HG03045 (cell line): ENCODE data around the gene GLRX.
"Not testable (repeated sequence)": the region's sequence is repeated elsewhere in the genome, so short reads cannot be mapped to it uniquely, and the experiment has no call there.

ENCODE experiments used
- ATAC-seq: cut with Tn5 transposase; IDR thresholded peaks from one replicate; pipeline ENCODE4 v1.9.1; 2021; ENCODE audit warnings: mild to moderate bottlenecking, moderate library complexity; ENCODE audit not compliant: unreplicated experiment

GLRX gene

DNA sequence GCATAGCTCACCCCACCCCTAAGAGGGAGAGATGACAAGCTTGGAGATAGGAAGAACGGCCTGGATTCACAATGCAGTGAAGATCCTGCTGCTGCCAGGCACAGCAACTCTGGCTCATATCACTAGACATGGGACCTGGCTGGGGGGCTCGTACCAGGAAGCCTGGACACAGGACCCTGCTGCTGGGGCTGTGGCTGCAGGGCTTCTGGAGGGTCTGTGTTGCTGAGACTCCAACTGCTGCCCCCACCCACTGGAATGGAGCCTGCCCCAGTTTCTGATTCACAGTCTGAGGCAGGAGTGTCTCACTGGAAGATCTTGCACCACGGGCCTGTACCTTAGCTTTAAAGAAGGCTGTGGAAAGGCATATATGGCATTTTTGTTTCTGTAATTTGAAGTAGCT, 31.0 kb upstream of the GLRX start:
- ATAC-seq = no peak

DNA sequence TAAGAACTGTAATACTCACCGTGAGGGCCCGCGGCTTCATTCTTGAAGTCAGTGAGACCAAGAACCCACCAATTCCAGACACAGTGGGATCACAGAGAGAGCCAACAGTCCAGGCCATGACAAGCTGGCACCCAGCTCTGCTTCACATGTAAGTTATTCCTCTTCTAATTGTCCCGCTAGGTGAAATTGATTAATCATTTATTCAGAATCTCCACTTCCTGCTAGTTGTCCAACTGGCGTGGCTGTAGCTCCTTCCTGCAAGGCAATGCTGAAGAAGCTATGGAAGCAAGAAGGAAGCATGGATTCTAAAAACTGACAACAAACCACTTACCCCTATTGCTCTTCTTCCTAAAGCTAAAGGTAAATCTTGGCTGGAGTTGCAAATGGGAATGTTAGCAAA, 30.0 kb upstream of the GLRX start:
- ATAC-seq = no peak

DNA sequence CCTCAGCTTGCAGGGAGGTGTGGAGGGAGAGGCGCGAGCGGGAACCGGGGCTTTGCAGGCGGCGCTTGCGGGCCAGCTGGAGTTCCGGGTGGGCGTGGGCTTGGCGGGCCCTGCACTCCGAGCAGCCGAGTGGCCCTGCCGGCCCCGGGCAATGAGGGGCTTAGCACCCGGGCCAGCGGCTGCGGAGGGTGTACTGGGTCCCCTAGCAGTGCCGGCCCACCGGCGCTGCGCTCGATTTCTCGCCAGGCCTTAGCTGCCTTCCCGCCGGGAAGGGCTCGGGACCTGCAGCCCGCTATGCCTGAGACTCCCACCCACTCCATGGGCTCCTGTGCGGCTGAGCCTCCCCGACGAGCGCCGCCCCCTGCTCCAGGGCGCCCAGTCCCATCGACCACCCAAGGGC, 28.6 kb upstream of the GLRX start:
- not testable (repeated sequence) for ATAC-seq

DNA sequence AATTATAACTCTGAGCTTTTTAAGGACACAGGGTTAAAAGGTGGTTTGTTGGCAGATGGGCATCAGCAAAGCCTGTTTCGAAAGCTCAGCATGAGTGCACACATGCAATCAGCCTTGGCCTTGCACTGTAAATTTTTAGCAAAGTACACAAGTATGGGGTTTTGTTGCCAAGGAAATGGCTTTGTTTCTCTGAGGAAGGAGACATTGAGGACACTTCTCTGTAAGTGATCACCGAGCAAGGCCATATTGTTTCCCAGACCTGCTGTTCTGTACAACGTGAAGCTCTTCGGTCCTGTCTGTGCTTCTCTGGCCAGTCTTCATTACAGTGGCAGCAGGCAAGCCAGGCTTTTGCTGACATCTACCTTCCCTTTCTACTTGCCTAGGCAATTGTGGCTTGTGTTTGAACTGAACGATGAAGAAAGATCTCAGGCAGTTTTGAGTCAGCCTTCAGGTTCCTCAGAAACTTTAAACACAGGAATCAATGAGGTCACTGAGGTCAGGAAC, 27.9 kb upstream of the GLRX start:
- no peak for ATAC-seq

DNA sequence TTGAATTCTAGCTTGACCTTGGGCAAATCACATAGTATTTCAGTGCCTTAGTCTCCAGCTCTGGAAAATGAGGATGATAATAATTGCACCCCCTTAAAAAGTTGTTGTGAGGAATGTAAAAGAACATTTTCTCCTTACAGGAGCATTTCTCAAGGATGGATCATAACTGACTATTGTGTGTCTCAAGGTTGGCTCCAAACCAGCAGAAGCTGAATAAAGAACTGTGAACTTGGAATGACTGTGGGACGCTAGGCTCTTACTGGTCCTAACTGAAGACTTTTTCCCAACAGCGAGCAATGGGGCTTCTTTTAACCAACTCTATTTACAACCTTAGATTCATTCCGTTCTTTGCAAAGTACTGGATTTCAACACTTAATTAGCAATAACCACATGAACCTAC, 26.2 kb upstream of the GLRX start:
- ATAC-seq = no peak

DNA sequence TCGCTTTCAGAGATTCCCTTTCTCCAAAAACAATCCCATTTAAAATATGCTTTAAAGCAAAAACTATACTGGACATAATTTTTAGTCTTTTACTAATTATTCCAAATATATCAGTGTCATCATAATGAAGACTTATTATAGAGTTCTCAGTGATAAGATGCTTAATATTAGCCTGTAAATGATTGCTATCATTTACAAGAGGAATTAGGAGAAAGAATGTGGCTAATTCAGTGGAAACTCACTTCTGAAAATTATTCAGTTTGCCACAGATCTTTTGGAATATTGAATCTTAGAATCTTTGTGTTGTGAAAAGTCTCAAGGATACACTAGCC, 24.7 kb upstream of the GLRX start:
- ATAC-seq = no peak

DNA sequence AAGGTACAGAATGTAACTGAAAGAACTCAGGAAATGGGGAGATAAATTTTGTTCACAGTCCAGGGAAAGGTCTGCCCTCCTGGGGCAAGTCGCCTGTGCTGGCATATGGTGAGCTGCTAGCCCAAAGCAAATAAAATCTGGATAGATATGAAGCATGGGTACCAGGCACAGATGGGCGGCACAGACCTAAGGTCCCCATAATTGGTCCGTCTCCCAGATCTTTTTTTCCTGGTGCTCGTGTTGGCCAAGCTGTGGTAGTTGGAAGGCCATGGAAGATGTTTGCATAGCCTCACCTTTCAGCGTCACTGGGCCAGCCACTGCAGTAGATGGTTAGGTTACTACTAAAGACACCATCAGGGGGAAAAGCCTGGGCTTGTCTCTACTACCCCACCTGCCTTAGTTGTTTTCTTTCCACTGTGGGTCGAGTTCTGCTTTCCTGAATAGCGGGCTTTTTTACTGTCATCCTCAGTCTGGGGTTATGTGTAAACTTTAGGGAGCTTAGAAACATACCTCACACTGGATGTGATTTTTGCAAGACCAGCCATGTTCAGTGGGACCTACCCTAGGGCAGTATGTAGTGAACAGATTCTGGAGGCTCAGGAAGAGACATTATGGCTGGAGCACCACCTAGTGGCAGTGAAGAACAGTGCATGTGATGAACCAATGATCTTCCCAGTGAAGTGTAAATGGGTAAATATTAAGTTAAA, 24.2 kb upstream of the GLRX start:
- ATAC-seq = no peak

DNA sequence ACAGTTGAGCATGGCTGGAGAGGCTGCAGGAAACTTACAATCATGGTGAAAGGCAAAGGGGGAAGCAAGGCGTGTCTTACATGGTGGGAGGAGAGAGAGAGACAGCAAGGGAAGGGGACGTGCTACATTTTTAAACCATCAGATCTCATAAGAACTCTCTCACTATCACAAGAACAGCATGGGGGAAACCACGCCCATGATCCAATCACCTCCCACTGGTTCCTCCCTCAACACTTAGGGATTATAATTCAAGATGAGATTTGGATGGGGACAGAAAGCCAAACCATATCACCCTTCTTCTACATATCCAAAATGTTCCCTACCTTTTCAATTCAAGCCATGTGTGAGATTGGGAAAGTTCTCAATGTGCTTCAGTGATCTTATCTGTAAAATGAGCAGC, 22.9 kb upstream of the GLRX start:
- no peak for ATAC-seq

DNA sequence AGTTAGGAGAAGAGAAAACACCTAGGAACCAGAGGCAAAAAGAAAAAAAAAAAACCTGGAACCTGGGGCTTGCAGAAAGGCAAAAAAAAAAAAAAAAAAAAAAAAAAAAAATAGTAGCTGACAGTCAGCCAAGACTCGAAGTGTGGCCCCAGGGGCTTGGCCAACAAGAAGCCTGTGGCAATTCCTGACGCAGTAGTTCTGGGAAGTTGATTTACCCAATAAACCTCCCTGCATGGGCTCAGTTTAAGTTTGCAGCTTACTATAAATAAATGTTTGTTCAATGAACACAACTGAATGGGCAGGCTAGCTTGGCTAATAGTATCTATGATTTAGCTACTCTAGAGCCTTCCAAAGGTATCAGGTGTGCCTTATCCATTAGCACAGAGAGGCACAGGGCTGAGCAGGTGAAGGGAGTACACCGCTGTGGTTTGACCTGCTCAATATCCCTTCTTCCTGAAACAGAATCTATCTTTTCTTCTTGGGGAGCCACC, 21.3 kb upstream of the GLRX start:
- no peak for ATAC-seq

DNA sequence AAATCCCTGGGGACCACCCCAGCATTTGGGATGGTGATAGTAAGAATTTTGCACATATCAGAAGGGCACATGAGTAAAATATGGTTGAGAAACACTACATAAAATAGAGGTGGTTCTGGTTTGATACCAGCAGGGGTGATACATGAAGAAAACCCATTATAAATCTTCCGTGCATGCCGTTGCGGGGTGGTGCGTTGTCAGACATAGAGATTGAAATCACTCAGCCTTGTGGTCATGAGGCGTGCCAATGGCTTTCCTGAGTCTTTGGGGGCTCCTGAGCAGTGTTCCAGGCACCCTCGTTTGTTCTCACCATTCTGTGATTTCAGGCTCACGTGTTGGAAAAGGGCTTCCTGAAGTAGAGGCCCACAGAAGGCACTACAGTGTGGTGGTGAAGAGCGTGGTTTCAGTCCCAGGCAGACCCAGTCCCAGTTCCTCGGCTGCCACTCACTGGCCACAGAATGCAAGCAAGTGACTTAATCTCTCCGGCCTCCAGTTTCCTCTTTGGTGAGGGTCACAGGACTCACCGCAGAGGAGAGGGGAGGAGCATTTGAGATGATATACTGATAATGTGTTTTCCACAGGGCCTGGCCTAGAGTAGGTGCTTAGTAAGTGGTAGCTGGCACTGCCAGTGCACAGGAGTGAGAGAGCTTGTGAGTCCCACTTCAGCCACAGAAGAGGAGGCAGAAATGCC, 20.5 kb upstream of the GLRX start:
- peak; percentile 91 for ATAC-seq

DNA sequence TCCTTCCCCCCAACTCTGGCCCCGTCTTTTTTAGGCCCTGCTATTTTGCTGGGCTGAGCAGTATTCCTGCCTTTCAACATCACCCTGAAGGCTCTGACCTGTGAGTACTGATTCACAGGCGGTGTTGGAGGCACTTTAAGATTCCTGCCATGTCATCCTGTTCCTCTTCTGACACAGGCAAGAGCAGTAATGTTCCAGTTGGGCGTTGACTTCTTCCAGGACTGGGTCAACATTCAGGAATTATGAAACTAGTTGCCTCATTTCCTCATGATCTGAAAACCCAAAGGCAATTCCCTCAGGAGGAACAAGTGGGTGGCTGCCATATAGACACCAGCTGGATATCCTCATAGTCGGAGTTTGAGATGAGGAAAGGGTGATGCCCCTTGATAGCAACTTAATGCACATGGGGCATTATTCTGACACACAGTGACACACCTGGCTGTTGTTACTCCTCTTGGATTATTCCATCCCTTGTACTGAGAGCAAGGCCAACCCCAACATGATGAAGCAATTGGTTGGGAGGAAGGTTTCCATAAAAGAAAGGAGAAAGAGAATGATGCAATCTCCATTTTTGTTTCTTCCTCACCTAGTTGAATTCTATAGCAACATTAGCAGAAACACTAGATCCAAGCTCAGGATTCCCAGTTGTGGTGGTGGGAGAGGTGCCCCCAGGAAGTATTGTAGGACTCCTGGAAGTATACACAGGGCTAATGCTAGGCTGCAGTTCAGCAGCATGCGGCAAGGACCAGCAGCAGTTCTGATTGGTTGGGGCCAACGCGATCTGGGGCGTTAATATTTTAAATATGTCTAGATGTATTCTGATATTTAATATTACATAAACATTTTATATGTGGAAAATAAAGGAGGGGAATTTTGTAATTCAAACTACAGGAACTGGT, 19.6 kb upstream of the GLRX start:
- ATAC-seq = no peak

DNA sequence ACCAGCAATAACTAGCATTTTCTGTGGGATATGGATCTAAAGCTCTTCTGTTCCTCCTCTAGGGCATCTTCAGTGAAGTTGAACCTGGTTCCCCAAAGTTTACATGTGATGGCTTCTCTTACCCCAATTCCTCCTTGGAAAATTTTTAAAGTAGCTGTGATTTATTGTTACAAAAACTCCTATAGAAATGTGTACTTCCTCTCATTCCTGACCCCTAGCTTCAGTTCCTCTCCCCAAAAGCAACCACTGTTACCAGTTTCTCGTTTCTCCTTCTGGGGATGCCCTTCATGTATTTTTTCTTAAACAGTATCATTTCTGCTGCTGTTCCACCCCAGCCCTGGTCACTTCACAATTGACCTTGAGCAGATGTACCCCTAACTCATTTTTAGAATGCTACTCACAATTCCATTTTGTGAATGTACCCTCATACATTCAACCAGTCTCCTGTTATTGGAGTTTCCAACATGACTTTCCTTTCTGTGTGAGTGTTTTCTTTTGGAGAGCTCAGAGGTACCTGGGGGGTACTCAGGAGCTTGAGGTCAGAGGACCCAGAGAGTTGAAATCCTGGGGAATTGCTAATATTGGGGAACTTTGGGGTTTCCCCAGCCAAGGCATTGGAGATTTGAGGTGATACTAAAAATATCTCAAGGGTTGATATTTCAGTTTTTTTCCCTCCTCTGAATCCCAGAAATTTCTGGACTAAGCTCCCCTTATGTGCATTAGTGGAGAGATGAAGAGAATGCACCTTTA, 18.6 kb upstream of the GLRX start:
- ATAC-seq = no peak

DNA sequence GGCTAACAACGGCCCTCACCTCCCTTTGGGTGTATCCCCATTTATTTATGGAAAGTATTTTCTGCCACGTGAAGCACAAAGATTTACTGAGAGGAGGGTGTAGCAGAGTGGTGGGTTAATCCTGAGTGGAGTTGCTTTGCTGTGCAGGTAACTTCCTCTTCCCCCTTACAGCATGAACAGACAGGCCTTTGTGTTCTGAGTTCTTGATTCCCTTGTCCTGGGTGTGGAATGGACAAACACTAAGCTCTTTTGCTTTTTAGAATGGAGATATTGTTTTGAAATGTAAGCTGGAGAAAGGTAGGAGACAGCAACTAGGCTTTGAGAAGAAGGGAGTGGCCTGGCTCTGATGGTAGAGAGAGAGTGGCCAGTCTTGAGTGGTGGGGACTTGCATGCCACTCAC, 17.1 kb upstream of the GLRX start:
- no peak for ATAC-seq

DNA sequence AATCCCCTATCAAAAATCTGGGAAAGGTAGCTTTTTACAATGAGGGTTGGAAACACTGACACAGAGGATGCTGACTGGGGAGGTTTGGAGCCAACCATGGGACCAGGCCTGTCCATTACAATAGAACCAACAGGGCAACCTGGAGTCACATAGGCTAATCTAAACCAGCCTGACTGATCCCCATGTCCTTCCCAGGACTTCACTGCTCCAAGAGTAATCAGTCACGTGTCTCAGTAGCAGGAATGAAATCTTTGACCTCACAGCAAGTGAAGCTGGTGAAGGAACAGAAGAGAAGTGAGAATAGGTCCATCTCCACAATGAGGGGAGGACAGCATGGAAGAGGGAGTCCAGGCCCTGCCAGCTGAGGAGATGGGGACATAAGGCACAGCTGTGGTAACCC, 16.0 kb upstream of the GLRX start:
- ATAC-seq = no peak

DNA sequence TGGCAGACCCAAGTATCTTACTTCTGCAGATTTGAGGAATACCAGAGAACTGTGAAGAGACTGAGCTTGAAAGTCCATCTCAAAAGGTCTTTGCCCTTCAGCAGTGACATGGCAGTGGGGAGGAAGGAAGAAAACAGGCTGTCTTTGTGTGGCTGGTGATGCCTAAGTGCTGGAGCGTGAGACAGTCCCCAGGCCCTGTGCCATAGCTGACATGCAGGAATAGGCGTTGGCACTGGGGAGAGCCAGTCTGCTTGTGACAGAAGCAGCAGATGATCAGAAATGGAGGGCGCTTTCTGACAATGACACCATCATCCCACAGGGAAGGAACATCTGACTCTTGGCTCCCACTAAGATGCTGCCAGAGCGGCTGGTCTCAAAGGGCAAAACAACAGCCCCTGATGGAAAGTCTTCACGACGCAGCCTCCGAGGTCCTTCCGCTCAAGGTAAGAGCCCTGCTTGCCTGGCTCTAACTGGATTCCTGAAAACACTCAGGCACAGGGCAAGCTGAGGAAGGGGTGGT, 15.5 kb upstream of the GLRX start:
- no peak for ATAC-seq

DNA sequence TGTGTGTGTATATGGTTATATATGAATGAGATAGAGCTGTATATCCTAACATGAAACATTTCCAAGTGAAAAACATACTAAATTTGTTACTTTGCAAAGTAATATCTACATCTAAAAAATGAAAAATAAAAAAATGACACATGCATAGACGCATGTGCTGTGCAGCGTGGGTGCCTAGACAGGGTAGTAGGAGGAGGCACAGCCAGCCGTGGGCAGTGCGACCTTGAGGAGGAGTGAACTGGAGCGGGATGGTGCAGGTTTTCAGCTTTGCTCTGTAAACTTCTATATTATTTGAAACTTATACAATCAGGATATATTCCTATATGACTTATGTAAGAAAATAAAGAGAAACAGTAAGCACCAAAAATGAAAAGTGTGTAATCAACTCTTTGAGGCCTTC, 15.0 kb upstream of the GLRX start:
- ATAC-seq = no peak

DNA sequence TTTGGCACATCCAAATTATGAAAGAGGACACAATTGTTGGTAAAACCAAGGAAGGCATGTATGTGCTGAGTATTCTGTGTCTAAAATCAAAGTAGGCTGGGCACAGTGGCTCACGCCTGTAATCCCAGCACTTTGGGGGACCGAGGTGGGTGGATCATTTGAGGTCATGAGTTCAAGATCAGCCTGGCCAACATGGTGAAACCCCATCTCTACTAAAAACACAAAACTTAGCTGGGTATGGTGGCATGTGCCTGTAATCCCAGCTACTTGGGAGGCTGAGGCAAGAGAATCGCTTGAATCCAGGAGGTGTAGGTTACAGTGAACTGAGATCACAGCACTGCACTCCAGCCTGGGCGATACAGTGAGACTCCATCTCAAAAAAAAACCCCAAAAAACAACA, 14.4 kb upstream of the GLRX start:
- ATAC-seq = not testable (repeated sequence)

DNA sequence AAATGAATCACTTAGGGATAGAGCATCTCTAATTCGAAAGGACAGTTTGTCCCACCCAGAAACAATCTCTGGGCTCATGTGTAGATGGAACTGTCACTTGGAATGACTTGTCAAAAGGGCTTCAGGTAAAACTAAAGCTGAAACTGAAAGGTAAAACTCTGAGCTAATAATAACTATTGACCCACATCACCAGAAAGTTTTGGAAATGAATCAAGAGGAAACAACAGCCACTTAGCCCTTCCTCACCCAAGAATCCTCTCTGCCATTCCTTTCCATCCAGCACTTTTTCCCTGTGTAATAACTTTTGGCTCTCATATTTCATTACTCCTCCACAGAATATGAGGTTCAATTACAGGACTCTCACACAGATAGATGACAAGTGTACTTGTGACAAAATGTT, 14.0 kb upstream of the GLRX start:
- ATAC-seq = no peak

DNA sequence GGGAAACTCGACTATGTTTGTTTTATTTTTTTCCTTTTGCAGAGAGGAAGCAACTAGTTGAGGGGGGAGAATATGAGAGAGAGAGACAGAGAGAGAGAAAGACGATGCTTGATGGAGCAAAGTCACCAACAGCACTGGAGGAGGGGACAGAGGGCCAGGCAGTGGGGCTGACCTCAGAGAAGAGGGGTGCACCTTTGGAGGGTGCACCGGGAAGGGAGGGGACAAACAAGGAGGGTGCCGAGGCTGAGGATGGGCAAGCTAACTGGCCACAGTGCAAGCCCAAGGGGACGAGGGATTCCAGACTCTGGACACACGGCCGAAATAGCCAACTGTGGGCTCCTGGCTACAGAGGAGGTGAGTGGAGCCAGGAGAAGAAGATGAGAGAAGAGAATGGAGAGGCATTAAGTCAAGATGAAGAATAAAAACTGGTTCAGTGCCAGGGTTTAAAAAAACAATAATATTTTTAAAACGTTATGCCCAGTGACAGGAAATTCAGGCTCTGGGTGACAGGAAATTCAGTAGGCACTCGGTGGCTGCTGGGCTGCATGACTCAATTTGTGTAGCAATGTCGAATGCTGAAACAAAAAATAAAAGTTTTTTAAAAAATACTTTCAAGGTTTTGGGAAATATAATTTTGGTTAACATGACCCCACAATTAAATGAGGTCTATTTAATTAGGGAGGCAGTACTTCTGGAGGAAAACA, 13.3 kb upstream of the GLRX start:
- no peak for ATAC-seq

DNA sequence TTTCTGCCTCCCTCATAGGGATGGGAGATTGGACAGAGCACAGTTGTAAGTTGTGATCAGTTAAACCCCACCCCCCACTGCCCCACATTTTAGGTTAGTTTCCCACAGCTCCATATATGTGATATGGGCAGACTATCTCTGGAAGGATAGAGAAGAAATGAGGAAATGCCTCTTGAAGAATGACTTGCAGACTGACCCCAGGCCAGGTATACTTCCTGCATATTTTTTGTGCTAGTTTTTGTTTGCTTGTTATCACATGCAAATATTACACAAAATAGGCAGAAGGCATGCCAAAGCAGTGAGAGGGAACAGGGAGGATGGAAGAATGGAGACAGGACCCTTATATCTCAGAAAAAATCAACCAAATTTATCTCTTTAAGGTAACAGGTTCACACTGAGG, 10.1 kb upstream of the GLRX start:
- no peak for ATAC-seq
